ENCODE results near the gene RASSF1. TPM values are rescaled to one million over a fixed set of nuclear protein-coding genes. Genes with fewer than 3 reads are reported as not detected.

Gene RASSF1
- total RNA-seq, 2 experiments from 2014 or later: 75.8 to 76.5 TPM

Other genes with a start within 250 kb of the RASSF1 start
- under 1 TPM; 0.34 to 0.43 TPM for gene SEMA3F, start 185.5 kb downstream of the RASSF1 start, total RNA-seq
- gene GNAT1, start 149.2 kb downstream of the RASSF1 start, total RNA-seq: under 1 TPM; 0.11 to 0.23 TPM
- gene SLC38A3, start 135.6 kb downstream of the RASSF1 start, total RNA-seq: under 1 TPM in 1 of 2 experiments, not detected in 1; 0.22 TPM
- 100 to 1,000 TPM; 238 to 242 TPM for gene GNAI2, start 104.6 kb downstream of the RASSF1 start, total RNA-seq
- gene SEMA3B, start 71.7 kb downstream of the RASSF1 start, total RNA-seq: 1 to 10 TPM; 1.6 to 2.3 TPM
- gene LSMEM2, start 61.7 kb downstream of the RASSF1 start, total RNA-seq: not detected
- 100 to 1,000 TPM; 132 to 133 TPM for gene IFRD2, start 48.4 kb downstream of the RASSF1 start, total RNA-seq
- gene HYAL3, start 41.4 kb downstream of the RASSF1 start, total RNA-seq: 1 to 10 TPM; 3.3 to 4.1 TPM
- gene NAA80, start 41.4 kb downstream of the RASSF1 start, total RNA-seq: 10 to 100 TPM; 23.2 to 23.4 TPM
- gene HYAL1, start 37.3 kb downstream of the RASSF1 start, total RNA-seq: not detected
- 1 to 10 TPM; 3.9 to 4.1 TPM for gene HYAL2, start 18.1 kb downstream of the RASSF1 start, total RNA-seq
- 10 to 100 TPM; 16.7 to 19.5 TPM for gene TUSC2, start 12.6 kb downstream of the RASSF1 start, total RNA-seq
- 1 to 10 TPM; 1.5 to 2.6 TPM for gene ZMYND10, start 4.9 kb upstream of the RASSF1 start, total RNA-seq
- 10 to 100 TPM; 41.3 to 44.7 TPM for gene NPRL2, start 9.9 kb upstream of the RASSF1 start, total RNA-seq
- gene CYB561D2, start 10.0 kb upstream of the RASSF1 start, total RNA-seq: 10 to 100 TPM; 17.1 to 18.2 TPM
- gene TMEM115, start 18.7 kb upstream of the RASSF1 start, total RNA-seq: 10 to 100 TPM; 15.2 to 16.8 TPM
- 1 to 10 TPM; 1.6 to 2.1 TPM for gene CACNA2D2, start 162.8 kb upstream of the RASSF1 start, total RNA-seq
- 10 to 100 TPM; 37.9 to 41.3 TPM for gene C3orf18, start 226.9 kb upstream of the RASSF1 start, total RNA-seq
- gene HEMK1, start 228.7 kb upstream of the RASSF1 start, total RNA-seq: 100 to 1,000 TPM in 1 of 2 experiments, 10 to 100 TPM in 1; 97.1 to 101 TPM

Measured in activated CD8-positive, alpha-beta T cell treated with anti-CD3 and anti-CD28 coated beads for 36 hours (primary cell).